ENCODE measurements around the gene ADGRE2.

DNA sequence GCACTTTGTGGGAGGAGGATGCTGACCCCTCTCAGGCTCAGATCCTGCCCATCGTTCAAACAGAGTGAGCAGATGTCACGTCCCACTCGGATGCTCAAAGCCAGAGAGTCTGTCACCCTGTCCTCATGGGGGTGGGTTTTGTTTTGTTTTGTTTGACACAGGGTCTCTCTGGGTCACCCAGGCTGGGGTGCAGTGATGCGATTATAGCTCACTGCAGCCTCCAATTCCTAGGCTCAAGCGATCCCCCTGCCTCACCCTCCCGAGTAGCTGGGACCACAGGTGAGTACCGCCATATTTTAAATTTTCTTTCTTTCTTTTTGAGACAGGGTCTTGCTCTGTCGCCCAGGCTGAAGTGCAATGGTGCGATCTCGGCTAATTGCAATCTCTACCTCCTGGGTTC is 4.0 kb downstream of the ADGRE2 start:
- TF ChIP-seq POLR2AphosphoS5 (IDR thresholded peaks at IDR 0.05; ENCODE audit: low read depth, low read length) (no peak), SIN3A (IDR thresholded peaks at IDR 0.05; ENCODE audit: borderline replicate concordance, insufficient read depth, low read length) (no peak)
- TF ChIP-seq, protein P1, sequence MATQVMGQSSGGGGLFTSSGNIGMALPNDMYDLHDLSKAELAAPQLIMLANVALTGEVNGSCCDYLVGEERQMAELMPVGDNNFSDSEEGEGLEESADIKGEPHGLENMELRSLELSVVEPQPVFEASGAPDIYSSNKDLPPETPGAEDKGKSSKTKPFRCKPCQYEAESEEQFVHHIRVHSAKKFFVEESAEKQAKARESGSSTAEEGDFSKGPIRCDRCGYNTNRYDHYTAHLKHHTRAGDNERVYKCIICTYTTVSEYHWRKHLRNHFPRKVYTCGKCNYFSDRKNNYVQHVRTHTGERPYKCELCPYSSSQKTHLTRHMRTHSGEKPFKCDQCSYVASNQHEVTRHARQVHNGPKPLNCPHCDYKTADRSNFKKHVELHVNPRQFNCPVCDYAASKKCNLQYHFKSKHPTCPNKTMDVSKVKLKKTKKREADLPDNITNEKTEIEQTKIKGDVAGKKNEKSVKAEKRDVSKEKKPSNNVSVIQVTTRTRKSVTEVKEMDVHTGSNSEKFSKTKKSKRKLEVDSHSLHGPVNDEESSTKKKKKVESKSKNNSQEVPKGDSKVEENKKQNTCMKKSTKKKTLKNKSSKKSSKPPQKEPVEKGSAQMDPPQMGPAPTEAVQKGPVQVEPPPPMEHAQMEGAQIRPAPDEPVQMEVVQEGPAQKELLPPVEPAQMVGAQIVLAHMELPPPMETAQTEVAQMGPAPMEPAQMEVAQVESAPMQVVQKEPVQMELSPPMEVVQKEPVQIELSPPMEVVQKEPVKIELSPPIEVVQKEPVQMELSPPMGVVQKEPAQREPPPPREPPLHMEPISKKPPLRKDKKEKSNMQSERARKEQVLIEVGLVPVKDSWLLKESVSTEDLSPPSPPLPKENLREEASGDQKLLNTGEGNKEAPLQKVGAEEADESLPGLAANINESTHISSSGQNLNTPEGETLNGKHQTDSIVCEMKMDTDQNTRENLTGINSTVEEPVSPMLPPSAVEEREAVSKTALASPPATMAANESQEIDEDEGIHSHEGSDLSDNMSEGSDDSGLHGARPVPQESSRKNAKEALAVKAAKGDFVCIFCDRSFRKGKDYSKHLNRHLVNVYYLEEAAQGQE (IDR thresholded peaks at IDR 0.05; ENCODE audit: insufficient read depth in 1 of 2, low read depth in 2 of 2, low read length in 2 of 2), result no peak
